ENCODE measurements around the gene TDP1.

GRCh38 chr14:89908712-89909450 lies 46.8 kb upstream of the TDP1 start:
- no peak for TF ChIP-seq CTCF (IDR thresholded peaks at IDR 0.05)
- no peak for TF ChIP-seq POLR2A (IDR thresholded peaks at IDR 0.05)
